ENCODE results near the gene GRID1.
"Not testable (repeated sequence)": the region's sequence is repeated elsewhere in the genome, so short reads cannot be mapped to it uniquely, and the experiment has no call there.

The GRID1 gene

DNA sequence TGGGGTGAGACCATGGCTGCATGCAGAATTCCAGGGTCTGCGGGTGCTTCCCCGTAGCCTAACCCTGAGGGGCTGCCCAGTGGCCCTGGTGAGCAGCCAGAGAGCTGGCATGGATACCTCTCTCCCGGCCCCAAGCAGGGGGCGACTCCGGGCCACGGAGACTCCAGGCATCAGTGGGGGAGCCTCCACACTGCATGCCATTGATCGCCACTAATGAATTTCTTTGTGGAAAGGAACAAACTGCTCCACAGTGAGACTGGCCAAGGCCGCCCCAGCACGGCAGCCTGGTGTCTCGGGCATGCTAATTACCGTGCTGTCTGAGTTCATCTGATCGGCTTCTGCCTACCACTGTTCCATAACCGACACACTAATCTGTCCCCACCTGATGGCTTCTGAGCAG, 184.4 kb downstream of the GRID1 start:
- DNase-seq: no peak

DNA sequence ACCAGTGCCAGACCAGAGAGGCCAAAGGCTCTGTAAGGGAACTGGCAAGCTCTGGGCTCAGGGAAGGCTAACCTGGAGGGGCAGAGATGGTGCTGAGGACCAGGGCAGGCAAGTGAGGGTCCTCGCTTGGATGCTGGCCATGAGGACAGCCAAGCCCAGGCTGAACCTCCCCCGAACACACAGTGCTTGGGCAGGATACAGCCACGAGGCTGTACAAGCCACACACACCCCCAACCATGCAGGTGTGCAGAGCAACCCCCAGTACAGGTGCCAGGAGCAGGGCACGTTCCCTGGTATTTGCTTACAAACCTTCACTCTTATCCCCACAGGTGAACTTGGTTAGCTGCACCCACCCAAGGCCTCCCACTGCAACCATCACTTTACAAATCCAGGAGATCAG, 185.7 kb downstream of the GRID1 start:
- no peak for DNase-seq

DNA sequence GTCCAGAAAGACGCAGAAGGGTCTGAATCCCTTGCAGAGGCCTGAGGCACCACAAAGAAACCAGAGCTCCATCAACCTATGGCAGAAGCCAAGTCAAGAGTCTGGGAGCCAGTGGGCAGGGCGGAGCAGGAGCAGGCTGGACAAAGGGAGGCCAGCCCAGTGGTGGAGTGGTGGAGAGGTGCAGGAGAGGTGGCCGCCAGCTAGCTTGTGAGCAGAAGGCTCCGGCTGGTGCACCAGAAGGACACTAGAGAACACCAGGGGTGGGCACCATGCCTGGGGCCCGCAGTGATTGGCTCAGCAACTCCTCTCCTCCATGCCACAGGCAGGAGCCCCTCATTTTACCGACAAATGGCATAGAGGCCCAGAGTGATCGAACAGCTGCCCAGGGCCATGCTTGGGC, 186.6 kb downstream of the GRID1 start:
- DNase-seq: no peak

DNA sequence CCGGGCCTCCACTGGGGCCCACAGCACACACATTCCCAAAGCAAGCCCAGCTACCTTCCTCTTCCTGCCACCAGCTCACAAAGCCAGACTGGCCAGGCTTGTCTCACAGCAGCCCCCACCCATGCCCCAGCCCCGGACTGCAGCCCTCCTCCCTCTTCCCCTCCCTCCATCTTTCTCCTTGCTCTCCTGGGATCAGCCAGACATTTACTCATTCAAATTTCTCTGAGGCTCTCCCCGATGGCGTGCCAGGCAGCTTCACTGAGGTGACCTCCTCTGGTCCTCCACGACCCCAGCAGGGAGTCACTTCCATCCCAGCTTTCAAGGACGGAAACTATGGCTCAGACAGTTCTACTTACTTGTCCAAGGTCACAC, 187.5 kb downstream of the GRID1 start:
- no peak for DNase-seq

DNA sequence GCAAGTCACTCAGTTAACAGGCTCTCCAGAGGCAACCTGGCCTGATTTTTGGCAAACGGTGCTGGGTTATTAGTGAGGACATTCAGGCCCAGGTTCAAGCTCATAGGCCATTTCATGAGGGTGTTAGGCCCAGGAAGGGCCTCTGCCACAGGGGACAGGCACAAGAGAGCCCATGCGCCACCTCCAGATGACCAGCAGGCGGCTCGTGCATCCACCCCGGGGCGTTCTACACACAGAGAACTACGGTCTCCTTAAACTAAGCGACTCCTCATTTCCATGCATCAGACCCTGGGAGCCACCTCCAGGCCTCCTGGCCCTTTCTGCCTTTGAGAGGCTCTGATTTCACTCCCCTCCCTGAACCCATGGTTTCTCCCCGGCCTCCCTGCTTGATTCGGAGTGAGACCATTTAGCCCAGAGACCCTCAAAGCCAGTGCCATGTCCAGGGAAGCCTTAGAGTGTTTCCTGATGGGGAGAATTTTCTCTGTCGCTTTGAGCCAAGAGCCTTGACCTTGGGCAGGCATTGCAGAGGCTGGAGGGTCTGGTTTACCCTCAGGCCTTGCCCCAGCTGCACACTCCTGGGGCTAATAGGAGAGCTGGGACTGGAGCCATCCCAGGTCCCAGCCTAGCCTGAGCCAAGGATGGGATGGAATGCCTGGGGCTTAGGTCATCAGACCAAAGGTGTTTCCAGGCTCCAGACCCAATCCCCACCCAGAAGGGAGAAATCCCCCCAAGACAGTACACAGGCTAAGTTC, 188.0 kb downstream of the GRID1 start:
- no peak for DNase-seq

DNA sequence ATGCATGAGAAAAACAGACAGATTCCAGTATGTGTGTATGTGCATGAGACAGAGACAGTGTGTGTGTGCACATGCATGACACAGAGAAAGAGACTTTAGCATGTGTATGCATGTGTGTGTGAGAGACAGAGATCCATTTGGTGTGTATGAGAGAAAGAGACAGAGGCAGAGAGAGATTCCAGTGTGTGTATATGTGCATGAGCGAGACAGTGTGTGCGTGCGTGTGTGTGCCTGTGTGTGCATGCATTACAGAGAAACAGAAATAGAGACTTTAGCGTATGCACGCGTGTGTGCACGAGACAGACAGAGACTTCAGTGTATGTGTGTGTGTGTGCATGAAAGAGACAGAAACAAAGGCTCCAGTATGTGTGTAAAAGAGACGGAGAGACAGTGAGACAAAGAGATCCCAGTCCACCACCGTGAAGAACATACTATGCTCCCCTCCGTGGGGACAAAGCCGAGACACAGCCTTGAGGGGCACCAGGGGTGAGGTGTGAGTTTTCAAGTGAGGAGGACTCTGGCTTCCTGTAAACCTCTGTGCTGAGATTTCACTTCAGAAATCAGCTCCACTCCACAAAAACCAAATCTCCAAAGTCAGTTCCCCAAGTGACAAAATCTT, 188.9 kb downstream of the GRID1 start:
- DNase-seq: no peak

DNA sequence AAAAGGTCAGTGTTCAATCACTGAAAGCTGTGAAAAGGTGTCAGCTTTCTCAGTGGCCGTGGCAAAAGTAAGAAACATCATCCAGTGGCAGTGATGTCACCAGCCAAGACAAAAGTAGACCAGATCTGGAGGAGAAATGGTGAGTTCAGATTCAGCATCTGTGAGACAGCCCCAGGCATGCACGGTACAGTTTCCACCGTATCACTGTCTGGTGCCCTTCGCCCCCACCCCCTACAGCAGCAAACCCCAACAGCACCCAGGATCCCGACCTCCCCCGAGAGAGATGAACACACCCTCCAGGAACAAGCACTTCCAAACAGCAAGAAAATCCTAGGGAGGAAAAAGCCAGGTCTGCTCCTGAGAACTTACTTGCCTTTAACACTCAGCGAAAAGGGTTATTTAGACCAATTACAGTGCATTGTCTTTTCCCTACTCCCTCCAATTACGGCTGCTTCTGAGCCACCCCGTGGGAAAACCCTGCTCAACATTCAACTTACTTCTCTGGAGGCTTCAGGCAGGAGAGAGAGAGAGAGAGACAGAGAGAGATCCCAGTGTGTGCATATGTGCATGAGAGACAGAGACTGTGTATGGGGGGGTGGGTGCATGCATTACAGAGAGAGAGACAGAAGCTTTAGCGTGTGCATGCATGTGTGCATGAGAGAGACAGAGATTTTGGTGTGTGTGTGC, 189.6 kb downstream of the GRID1 start:
- DNase-seq: no peak

DNA sequence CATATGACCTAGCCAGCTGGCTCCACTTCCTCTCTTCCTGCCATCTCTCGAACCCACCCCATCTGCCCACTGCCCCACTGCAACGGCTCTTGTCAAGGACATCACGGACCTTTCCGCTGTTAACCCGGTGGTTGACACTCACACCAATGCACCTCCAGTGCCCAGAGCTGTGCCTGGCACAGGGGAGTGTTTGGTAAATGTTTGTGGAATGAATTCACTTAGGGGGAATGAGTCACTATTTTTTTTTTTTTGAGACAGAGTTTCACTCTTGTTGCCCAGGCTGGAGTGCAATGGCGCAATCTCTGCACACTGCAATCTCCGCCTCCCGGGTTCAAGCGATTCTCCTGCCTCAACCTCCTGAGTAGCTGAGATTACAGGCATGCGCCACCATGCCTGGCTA, 191.1 kb downstream of the GRID1 start:
- not testable (repeated sequence) for DNase-seq

DNA sequence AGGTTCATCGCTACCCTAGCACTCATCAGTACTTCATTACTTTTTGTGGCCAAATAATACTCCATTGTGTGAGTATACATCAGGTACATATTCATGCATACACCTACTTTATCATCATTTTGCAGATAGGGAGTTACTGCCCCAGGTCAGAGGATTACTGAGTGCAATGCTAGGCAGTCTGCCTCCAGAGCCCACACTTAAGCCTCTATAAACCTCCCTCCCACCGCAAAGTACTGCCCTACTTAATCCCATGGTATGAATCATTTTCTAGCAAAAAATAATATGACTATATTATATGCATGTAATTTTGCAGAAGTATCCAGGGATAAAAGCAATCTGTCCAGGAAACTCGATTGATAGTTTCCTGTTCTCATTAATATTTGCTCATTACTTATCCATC, 194.3 kb downstream of the GRID1 start:
- DNase-seq: no peak

DNA sequence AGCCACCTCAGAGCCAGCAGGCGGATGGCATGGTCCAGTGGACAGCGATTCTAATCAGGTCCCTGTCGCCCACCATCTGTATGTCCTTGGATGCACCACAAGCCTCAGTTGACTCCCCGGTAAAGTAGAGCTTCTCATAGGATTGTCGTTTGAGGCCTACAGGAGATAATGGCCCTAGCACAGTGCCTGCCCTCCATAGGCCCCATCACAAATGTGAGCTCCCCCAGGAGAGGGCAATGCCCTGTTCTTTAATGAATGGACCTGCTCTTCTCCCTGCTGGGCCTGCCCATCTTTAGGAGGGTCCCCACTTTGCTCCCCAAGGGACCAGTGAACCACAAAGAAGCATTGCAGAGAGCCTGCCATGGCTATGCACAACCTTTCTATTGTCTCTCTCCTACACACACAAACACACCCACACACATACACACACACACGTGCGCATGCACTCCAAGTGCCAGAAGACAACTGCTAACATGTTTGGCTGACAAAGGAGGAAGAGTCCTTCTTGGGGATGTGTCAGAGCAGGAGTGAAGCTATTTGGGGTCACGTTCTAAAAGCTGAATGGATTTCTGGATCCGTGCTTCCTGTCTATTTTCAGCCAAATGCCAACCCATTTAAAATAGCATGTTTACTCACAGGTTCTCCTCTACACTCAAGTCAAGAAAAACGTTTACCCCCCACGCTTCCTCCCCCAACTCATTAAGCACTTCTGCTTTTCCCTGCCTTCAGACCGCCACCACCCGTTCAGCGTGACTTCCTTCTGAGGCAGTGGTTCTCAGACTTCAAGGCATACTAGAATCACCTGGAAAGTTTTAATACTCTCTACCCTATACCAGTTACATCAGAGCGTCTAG, 196.1 kb downstream of the GRID1 start:
- DNase-seq: no peak

DNA sequence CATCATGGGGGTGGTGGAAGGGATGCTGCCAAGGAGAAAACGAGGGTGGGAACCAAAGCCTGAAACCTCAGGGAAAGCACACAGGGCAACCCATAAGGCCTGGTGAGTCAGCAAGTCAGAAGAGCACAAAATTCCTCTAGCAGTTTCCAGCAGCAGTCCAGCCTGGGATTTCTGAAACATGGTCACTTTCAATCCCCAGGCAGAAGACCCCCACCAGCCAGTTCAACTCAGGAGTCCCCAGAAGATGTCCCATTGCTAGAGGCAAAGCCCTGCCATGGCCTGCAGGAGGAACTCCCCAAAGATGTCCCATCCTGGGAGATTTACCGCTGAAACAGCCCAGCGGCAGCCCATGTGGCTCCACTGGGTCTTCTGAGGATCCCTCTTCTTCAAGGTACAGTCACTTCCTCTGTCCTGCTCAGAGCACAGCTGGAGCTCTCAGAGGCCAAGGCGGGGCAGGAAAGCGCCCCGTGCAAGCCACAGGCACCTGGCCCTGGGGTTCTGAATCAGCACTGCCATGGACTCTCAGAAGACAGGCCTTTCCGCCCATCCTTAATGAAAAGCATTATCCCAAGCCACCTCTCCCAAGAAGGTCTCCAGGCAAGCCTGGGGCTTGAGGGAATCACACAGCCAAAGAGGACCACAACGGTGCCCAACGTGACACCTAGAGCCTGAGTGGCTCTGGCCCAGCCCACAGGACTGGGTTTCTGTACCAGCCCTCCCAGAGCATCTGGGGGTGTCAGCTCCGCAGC, 196.9 kb downstream of the GRID1 start:
- DNase-seq: no peak

DNA sequence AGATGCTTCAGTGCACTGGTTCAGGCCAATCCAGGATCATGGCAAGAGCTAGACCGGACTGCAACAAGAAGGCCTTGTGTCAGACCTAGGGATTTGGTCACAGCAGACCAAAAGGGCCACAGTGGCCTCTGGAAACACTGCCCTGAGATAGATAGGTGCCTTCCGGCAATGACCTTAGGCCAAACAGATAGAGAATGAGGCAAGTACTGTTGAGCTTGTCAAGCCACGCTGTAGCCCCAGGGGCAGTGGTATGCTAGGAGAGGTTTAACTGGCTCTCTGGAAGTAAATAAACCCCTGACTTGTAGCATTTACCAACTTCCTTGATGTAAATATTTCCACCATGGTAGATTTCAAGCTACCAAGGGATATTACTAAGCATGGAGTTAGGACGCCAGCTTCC, 197.5 kb downstream of the GRID1 start:
- no peak for DNase-seq

DNA sequence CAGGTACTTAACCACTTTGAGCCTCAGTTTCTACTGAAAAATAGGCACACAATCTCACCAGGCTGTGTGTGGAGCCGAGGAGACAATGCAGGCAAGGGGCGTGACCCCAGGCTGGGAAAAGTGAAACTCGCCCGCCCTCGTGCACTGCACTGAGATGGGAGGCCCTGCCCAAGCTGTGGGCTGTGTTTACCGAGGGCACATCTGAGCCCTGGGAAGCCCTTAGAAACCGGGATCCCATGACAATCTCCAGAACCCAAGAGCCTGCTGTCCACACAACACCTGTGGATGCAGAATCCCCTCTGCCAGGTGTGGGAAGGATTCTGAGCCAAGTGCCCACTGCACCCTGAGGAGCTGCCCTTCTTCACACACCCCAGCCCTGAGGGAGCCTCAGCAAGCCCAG, 198.3 kb downstream of the GRID1 start:
- DNase-seq: no peak

DNA sequence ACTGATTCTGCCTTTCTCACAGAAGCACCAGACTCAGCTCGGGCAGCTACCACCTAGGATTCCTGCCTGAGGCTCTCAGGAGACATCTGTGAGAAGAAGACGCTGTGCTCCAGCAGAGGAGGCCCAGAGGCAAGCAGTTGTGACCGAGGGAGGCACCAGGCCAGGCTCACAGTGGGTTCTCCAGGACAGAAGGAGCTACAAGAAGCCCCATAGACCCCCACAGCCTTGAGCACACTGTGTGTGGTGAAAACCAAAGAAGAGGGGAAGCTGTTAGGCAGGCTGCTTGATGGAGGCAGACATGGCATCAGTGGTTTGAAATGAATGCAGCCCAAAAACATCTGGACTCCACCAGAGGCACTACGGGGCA, 198.8 kb downstream of the GRID1 start:
- DNase-seq: no peak

DNA sequence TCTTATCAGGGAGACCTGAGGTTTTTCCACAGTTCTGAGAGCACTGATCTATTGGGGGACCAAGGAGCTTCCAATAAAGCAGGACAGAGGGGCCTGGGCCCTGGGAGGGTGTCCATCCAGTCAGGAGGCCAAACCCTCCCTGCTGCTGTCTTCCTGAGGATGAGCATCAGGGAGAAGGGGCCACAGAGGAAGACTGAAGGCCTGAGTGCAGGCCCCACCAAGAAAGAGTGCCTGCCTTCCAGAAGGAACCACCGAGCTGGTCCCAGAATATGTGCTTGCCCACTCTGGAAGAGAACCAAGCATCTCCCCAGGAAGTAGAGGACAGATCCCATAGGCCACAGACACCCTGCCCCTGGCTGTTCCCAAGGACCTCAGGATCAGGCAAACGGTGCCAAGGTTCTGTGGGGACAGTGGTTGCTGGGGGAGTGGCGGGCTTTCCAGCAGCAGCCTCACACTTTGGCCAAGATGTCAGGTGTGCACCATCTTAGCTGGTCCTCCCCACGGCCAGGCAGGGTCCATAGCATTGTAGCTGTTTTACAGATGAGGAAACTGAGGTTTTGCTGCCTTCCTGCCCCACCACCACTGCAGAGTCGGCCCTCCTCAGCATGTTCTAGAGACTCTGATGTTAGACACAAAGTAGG, 199.4 kb downstream of the GRID1 start:
- DNase-seq: no peak

DNA sequence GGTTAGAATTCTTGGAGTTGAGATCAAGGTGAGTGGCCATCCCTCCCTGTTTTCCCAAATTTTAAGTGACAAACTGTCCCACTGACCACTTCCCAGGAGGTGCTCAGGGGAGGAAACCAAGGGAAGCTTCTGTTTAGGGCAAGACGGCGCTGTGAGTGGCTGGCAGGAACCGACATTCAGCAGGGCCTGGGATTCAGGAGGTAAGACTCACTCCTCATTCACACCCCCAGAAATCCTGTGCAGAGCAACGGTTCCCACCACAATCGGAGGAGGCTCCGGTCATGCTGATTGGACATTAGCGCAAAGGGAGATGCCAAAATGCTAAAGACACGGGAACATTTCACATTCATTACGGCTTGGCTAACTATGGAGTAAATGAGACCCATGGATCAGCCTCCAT, 200.9 kb downstream of the GRID1 start:
- no peak for DNase-seq

DNA sequence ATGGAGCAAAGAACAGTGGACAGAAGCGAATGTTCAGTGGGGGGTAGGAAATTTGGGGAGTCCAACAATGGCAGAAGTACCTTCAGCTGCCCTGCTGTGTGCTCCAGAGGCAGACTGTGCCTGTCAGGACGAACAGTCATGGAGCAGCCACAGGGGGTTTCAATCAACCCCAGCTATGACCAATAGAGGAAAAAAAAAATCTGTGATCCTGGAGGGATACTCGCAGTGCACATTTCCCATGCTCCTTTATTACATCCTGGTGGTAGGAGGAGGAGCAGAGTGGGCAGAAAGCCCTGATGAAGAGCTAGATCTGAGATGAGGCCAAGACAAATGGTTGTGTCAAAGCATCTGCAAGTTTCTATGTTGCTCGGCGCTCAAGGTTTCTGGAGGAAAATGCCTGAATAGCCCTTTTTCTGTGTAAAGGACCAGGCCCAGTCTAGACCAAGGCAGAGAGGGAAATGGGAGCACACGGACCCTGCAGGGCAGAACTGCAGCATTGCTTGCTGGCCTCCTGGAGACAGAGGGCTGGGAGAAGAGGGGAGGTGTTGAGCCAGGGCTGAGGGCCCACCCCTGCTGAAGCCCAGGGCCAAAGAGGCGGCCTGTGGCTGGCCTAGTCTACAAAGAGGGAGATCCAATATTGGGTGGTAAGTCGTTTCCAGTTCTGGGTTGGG, 201.5 kb downstream of the GRID1 start:
- DNase-seq: no peak

DNA sequence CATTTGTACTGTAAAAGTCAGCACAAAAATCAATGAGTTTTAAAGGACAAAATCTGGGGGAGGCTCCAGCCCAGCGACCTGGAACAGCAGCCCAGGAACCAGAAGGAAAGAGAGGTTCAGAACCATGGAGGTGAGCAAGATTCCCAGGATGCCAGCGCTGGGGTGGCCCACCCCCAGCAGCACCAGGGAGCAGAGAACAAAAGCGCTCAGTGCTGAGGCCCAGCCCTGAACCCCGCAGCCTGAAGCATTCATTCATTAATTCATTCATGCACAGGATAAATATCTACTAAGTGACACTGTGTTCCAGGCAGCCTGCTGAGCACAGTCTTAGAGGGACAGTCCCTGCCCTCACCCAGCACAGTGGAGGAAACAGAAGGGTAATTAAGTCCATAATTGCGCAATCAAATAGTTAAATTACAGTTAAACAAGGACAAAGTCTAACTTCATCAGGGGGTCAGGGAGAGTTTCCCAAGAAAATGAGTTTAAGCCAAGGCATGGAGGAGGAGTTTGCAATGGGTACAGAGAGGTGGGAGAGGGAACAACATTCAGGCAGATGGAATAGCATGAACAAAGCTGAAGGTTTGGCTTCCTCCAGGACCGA, 202.3 kb downstream of the GRID1 start:
- DNase-seq: no peak

DNA sequence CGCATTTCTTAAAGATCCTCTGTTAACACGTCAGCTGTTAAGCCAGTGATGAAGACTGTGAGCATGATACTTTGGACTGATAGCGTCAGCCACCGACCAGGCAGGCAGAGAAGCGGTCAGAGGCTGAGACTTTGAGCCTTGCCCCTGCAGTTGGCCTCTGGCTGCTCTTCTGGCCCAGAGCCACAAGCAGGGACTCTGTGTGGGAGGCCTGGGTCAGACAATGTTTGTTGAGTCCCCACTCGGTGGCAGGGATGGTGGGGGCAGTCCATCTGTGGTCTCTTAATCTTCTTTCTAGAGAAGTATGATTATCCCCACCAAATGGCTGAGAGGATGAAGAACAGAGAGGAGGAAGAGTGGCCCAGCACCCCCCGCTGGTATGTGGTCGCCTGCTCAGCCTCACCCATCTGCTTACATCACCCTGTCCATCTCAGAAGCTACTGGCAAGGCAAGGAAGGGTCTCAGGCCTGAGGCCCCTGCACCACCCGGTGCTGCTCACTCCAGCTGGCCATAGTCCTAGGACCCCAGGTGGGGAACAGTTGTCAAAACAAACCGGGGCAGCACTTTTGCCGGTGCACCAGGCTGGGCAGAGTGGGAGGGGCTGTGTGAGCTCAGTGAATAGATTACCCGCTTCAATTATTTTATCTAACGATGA, 202.9 kb downstream of the GRID1 start:
- no peak for DNase-seq

DNA sequence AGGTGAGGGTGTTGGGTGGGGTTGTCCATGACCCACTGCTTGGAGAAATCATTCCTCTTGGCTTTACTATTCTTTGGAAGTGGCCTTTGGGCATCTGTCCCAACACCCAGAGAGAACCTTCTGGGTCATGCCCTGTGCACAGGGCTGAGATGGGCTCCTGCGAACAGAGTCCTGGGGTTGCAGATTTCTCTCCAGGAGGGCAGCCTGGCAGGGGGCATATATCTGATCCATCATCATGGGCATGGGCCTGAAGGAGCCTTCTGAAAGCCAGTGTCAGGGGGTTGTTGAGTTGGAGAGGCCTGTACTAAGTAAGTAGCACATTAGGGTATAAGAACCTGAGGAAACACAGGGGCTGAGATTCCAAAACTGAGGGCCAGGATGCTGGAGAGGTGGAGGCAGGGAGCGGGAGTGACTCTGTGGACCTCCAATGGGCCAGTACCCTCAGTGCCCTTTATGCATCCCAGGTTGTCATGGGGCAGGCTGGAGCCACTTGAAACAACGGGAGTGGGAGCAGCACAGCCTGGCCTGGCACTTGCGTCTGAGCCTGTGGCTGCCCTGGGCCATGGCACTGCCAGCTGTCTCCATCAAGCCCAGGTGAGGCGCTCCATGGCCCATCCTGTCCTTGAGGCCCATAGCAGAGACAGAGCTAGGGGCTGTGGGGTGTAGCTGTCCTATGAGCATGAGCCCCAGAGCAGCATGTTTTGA, 203.7 kb downstream of the GRID1 start:
- DNase-seq: no peak

Measured in activated CD4-positive, alpha-beta T cell treated with anti-CD3 and anti-CD28 coated beads for 4 hours (primary cell).